ENCODE measurements around the gene TP53TG3D.
"Not testable (repeated sequence)": the region's sequence is repeated elsewhere in the genome, so short reads cannot be mapped to it uniquely, and the experiment has no call there.

DNA sequence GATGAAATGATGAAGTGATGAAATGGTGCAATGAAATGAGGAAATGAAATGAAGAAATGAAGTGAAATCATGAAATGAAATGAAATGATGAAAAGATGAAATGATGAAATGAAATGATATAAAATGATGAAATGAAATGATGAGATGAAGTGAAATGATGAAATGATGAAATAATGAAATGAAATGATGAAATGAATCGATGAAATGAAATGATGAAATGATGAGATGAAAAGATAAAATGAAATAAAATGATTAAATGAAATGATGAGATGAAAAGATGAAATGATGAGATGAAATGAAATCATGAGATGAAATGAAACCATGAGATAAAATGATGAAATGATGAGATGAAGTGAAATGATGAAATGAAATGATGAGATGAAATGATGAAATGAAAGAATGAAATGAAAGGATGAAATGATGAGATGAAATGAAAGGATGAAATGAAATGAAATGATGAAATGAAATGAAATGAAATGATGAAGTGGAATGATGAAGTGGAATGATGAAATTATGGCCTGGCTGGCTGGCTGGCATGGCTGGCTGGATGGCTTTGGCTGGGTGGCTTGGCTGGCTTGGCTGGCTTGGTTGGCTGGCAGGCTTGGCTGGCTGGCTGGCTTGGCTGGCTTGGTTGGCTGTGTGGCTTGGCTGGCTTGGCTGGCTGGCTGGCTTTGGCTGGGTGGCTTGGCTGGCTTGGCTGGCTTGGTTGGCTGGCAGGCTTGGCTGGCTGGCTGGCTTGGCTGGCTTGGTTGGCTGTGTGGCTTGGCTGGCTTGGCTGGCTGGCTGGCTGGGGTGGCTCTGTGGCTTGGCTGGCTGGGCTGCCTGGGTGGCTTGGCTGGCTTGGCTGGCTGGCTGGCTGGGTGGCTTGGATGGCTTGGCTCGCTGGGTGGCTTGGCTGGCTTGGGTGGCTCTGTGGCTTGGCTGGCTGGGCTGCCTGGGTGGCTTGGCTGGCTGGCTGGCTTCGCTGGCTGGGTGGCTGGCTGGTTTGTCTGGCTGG is 32.0 kb downstream of the TP53TG3D start:
- not testable (repeated sequence) for TF ChIP-seq POLR2A (IDR thresholded peaks at IDR 0.05)
- TF ChIP-seq, protein P1, sequence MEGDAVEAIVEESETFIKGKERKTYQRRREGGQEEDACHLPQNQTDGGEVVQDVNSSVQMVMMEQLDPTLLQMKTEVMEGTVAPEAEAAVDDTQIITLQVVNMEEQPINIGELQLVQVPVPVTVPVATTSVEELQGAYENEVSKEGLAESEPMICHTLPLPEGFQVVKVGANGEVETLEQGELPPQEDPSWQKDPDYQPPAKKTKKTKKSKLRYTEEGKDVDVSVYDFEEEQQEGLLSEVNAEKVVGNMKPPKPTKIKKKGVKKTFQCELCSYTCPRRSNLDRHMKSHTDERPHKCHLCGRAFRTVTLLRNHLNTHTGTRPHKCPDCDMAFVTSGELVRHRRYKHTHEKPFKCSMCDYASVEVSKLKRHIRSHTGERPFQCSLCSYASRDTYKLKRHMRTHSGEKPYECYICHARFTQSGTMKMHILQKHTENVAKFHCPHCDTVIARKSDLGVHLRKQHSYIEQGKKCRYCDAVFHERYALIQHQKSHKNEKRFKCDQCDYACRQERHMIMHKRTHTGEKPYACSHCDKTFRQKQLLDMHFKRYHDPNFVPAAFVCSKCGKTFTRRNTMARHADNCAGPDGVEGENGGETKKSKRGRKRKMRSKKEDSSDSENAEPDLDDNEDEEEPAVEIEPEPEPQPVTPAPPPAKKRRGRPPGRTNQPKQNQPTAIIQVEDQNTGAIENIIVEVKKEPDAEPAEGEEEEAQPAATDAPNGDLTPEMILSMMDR (IDR thresholded peaks at IDR 0.05), result not testable (repeated sequence)

Data from prostate gland (tissue), 2 donors.